GM19043 (cell line): ENCODE results near the gene KLHL17.

Experiments
- ATAC-seq: cut with Tn5 transposase; IDR thresholded peaks from one replicate; pipeline ENCODE4 v1.9.1; 2021; ENCODE audit warnings: low read depth; ENCODE audit not compliant: unreplicated experiment

Gene KLHL17

GRCh38 chr1:1013922-1014648 is 53.7 kb downstream of the KLHL17 start:
- no peak for ATAC-seq

GRCh38 chr1:1014799-1015681 is 54.7 kb downstream of the KLHL17 start:
- no peak for ATAC-seq
